Activated naive CD4-positive, alpha-beta T cell treated with anti-CD3 and anti-CD28 coated beads, Interleukin-2, amount 50 U/mL, for 24 hours (primary cell): ENCODE results near the gene SPTBN5.

Experiments
- H3K27ac Mint-ChIP-seq: one replicate; pipeline ENCODE4 v1.8.0; 2021; ENCODE audit warnings: mild to moderate bottlenecking, mixed read lengths
- H3K27me3 Mint-ChIP-seq: one replicate; pipeline ENCODE4 v1.8.0; 2021; ENCODE audit warnings: mixed read lengths
- H3K36me3 Mint-ChIP-seq: one replicate; pipeline ENCODE4 v1.8.0; 2021; ENCODE audit warnings: mixed read lengths
- H3K4me1 Mint-ChIP-seq: one replicate; pipeline ENCODE4 v1.8.0; 2021; ENCODE audit warnings: mixed read lengths
- H3K4me3 Mint-ChIP-seq: one replicate; pipeline ENCODE4 v1.8.0; 2021; ENCODE audit warnings: mild to moderate bottlenecking, mixed read lengths
- H3K9me3 Mint-ChIP-seq: one replicate; pipeline ENCODE4 v1.8.0; 2021; ENCODE audit warnings: mixed read lengths

The SPTBN5 gene

DNA sequence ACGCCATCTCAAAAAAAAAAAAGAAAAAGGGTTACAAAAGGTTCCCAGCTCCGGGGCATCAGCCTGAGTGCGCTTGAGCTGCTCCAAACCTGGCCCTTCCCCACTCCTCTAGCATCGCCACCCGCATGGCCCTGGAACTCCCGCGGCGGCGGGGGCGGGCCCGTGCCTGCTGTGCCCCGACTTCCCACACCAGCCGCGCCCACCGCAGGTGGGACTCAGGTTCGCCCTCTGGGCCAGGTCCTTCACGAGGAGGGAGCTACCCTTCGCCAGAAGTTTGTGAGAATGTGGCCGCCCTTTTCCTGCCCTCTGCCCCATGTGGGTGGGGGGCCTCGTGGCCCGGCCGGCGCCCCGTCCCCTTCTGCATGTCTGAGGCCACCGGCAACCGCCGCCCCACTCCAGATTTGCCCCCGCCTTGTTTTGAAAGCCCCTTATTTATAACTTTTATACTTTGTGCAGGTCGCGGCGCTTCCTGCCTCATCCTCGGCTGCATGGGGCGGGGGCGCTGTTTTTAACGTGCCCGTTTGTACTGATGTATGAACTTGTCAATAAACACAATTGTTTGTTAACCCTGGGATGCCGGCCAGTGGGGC lies 66.5 kb downstream of the SPTBN5 start:
- Mint-ChIP-seq H3K4me1 (peaks cover 30% of the 10 kb centered on the region), H3K27ac (peak overlapping the region; percentile 83), H3K36me3 (no peaks in the 10 kb centered on the region), H3K9me3 (no peaks in the 10 kb centered on the region), H3K27me3 (no peaks in the 10 kb centered on the region), H3K4me3 (peak overlapping the region; percentile 97)

DNA sequence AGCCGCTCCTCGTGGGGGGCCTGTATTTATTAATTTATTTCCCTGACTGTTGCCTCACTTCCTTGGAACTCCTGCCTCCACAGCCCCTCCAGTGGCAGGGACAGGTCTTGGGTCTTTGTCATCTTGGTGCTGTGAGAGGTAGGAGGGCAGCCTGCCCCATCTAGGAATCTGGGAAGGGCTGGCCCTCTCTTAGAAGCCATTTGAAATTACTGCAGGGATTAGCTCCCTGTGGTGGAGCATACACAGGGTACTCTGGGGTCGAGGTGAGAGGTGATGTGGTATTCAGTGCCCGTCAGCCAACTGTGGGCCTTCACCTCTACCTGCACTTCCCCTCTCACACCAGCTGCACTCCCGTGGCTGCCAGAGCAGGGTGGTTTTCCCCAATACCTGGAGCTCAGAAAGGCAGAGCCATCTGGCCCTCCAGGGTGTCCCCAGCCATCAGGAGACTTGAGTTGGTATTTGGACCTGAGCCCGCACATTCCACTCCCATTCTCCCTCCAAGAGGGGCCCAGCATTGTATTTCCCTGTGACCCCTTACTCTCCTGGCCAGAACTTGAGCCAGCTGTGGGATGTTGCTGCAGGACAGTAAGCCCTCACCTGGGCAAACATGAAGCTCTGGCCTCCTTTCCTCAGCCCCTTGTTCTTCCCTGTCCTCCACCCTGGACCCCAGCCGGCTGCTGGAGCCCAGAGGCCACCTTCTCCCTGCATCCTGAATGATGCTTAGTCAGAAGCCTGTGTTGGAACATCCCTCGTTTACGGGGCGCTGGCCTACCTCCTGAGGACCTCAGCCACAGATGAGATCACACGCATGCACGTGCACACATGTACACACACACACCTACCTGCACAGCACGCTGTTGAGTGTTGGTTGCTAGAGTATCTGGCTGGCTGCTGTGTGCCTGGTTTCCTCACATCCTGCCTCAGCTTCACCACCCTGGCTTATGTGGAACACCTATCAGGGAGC lies 68.0 kb downstream of the SPTBN5 start:
- Mint-ChIP-seq H3K27ac (no peak overlapping the region), H3K9me3 (no peaks in the 10 kb centered on the region), H3K4me1 (peaks cover 16% of the 10 kb centered on the region), H3K27me3 (no peaks in the 10 kb centered on the region), H3K4me3 (peak overlapping the region; percentile 82), H3K36me3 (no peaks in the 10 kb centered on the region)

DNA sequence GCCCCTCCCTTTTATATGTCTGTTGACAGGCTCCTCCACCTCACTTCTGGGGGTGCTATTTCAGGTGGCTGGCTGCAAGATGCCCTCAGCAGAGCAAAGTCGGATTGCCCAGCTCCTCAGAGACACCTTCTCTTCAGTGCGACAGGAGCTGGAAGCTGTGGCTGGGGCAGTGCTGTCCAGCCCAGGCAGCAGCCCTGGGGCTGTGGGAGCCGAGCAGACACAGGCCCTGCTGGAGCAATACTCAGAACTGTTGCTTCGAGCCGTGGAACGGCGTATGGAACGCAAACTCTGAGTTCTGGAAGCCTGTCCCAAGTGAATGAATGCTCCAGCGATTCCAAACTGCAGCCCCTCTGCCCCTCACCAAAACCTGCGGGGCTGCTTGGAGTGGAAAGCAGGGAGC lies 68.7 kb downstream of the SPTBN5 start:
- Mint-ChIP-seq H3K4me3 (no peak overlapping the region), H3K9me3 (no peaks in the 10 kb centered on the region), H3K27me3 (no peaks in the 10 kb centered on the region), H3K27ac (no peak overlapping the region), H3K4me1 (peaks cover 16% of the 10 kb centered on the region), H3K36me3 (no peaks in the 10 kb centered on the region)

DNA sequence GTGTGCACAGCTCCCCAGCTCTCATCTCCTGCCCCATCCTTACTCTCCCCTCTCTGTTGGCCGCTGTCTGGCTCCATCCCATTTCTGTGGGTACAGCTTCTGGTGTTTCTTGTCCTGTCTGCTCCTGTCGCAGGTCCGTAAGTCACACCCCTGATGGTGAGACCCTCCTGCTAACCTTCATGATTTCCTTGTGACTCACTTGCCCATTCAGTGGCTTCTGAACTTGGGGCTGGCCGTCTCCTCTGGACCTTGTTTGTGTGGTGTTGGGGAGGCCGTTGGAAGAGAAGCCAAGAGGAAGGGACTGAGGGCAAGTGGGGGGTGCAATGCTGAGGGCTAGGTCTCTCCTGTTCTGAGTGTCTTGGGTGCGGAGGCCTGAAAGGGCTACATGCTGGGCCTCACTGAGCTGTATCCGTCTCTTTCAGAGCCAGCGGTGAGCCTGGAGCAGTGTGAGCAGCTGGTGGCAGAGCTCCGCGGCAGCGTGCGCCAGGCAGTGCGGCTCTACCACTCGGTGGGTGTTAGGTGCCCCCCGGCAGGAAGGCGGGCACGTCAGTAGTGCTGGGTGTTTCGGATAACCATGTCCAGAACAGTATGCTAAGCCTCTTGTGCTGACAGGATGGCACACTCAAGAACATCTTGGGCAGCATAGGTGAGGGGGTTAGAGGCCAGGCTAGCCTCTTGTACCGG lies 69.6 kb downstream of the SPTBN5 start:
- Mint-ChIP-seq H3K4me1 (peaks cover 13% of the 10 kb centered on the region), H3K36me3 (peaks cover 3% of the 10 kb centered on the region), H3K9me3 (no peaks in the 10 kb centered on the region), H3K27me3 (no peaks in the 10 kb centered on the region), H3K27ac (no peak overlapping the region), H3K4me3 (no peak overlapping the region)

DNA sequence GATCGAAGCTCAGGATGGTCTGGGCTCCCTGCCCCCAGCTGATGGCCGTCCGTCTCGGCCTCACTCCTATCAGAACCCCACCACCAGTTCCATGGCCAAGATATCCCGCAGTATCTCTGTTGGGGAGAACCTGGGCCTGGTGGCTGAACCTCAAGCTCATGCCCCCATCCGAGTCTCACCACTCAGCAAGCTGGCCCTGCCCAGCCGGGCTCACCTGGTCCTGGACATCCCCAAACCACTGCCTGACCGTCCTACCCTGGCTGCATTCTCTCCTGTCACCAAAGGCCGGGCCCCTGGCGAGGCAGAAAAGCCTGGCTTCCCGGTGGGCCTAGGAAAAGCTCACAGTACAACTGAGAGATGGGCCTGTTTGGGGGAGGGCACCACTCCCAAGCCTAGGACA lies 70.4 kb downstream of the SPTBN5 start:
- Mint-ChIP-seq H3K36me3 (peaks cover 3% of the 10 kb centered on the region), H3K4me3 (no peak overlapping the region), H3K9me3 (no peaks in the 10 kb centered on the region), H3K4me1 (peaks cover 6% of the 10 kb centered on the region), H3K27ac (no peak overlapping the region), H3K27me3 (no peaks in the 10 kb centered on the region)

DNA sequence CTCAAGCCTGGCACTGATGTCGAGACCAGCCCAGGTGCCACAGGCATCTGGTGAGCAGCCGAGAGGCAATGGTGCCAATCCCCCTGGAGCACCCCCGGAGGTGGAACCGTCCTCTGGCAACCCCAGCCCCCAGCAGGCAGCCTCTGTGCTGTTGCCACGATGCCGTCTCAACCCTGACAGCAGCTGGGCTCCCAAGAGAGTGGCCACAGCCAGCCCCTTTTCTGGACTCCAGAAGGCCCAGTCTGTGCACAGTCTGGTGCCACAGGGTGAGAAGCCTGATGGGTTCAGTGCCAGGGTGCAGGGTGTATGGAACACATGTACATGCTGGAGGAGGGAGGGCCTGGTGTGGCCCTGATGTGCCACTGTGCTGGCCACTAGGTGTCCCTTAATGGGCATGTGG lies 70.9 kb downstream of the SPTBN5 start:
- Mint-ChIP-seq H3K4me1 (peaks cover 4% of the 10 kb centered on the region), H3K4me3 (no peak overlapping the region), H3K27me3 (no peaks in the 10 kb centered on the region), H3K36me3 (peaks cover 3% of the 10 kb centered on the region), H3K9me3 (no peaks in the 10 kb centered on the region), H3K27ac (no peak overlapping the region)

DNA sequence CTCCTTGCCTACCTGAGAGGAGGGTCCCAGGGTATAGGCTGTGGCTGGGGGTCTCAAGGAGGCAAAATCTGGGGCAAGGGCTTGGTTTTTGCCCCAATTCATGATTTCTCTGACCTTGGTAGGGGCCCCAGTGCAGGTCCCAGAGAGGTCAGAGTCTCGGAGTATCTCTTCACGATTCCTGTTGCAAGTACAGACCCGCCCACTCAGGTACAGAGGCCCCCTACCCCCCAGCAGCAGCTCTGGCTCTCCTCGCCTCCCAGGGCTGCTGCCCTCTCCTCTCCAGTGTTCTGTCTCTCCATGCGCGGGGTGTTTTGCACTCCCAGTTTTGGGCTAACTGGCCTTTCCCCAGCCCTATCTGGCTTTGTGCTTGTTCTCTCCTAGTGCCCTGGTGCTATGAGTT lies 71.4 kb downstream of the SPTBN5 start:
- Mint-ChIP-seq H3K4me3 (no peak overlapping the region), H3K36me3 (peaks cover 3% of the 10 kb centered on the region), H3K27ac (no peak overlapping the region)

DNA sequence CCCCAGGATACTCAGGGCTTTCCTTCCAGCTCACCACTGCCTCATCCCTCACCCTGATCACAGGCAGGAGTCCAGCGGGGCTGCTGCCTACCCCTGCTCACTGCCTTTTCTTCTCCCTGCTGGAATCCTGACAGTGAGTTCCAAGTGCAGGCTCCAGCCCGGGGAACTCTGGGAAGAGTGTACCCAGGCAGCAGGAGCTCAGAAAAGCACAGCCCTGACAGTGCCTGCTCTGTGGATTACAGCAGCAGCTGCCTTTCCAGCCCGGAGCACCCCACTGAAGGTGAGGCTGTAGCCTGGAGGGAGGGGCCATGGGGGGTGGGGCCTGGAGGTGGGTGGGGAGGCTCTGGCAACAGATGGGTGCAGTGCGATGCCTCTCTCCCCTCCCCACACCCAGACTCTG lies 72.0 kb downstream of the SPTBN5 start:
- no peak overlapping the region for H3K27ac Mint-ChIP-seq
- H3K27me3 Mint-ChIP-seq = no peaks in the 10 kb centered on the region
- H3K4me1 Mint-ChIP-seq = peaks cover 4% of the 10 kb centered on the region
- no peak overlapping the region for H3K4me3 Mint-ChIP-seq
- no peaks in the 10 kb centered on the region for H3K9me3 Mint-ChIP-seq
- H3K36me3 Mint-ChIP-seq = peaks cover 3% of the 10 kb centered on the region

More for the DNA sequence above, 71.4 kb downstream of the SPTBN5 start:
- no peaks in the 10 kb centered on the region for H3K27me3 Mint-ChIP-seq
- H3K9me3 Mint-ChIP-seq = no peaks in the 10 kb centered on the region
- peaks cover 4% of the 10 kb centered on the region for H3K4me1 Mint-ChIP-seq

DNA sequence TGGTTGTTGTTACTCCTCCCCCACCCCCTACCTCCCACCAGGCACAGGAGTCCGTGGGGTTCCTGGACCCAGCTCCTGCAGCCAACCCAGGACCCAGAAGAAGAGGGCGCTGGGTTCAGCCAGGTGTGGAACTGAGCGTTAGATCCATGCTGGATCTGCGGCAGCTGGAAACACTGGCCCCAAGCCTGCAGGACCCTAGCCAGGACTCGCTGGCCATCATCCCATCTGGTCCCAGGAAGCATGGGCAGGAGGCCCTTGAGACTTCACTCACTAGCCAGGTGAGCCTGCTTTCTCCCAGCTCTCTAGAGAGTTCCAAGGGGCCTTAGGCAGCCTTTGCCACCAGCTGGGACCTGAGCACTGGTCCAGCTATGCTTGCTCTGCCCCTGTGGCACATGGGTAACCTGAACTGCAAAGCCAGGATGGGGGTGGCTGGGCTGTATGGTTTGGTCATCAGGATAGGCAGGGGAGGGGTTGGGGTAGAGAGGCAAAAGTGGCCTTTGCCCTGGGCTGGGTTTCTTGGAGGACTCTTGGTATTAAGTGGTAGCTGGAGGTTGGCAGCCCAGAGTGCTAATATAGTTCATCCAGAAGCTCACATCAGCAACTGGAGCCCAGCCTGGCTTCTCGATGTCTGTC lies 72.9 kb downstream of the SPTBN5 start:
- Mint-ChIP-seq H3K27me3 (no peaks in the 10 kb centered on the region), H3K27ac (no peak overlapping the region), H3K36me3 (peaks cover 6% of the 10 kb centered on the region), H3K9me3 (no peaks in the 10 kb centered on the region), H3K4me3 (no peak overlapping the region), H3K4me1 (no peaks in the 10 kb centered on the region)

DNA sequence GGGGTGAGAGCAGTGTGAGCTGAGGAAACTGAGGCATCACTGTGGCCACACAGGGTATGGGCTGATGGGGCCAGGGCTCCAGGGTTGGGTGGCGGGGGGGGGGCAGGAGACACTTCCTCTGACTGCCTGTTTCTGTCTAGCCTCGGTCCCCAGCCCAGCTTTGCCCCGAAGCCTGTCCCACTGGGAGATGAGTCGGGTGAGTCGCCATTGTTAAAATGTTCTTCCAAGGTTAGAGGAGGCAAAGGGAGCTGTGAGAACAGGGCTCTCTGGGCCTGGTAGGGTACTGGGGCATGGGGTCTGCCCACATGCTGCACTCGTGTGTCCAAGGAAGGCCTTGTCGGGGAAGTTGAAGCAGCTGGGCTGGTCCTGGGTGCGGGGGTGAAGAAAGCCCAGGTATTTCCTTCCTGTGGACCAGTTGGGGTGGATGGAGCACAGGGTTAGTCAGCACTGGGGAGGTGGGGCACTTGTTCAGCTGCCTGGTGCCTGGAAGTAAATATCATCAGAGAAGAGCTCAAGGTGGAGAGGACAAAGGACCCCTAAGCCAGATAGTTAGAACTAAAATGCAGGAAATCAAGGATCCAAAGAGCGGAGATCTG lies 74.3 kb downstream of the SPTBN5 start:
- no peak overlapping the region for H3K4me3 Mint-ChIP-seq
- no peak overlapping the region for H3K27ac Mint-ChIP-seq
- H3K4me1 Mint-ChIP-seq = no peaks in the 10 kb centered on the region
- H3K27me3 Mint-ChIP-seq = no peaks in the 10 kb centered on the region
- no peaks in the 10 kb centered on the region for H3K9me3 Mint-ChIP-seq
- H3K36me3 Mint-ChIP-seq = peaks cover 7% of the 10 kb centered on the region

DNA sequence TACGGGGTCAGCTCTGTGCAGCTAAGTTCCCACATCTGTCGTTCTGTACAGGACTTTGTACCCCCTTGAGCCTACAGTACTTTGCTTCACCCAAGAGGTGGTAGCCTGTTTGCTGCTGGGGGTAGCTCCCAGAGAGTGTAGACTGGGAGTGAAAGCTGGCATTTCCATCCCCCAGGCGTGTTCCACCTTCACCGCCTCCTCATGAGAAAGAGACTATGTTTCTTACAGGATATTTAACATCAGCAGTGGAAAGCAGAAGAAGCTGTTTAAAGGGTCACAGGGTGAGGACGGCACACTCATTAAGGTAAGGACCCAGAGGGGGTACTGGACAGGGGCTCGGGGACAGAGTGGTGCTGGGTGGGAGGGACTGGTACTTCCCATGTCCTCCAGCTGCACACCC lies 76.1 kb downstream of the SPTBN5 start:
- H3K27me3 Mint-ChIP-seq = no peaks in the 10 kb centered on the region

DNA sequence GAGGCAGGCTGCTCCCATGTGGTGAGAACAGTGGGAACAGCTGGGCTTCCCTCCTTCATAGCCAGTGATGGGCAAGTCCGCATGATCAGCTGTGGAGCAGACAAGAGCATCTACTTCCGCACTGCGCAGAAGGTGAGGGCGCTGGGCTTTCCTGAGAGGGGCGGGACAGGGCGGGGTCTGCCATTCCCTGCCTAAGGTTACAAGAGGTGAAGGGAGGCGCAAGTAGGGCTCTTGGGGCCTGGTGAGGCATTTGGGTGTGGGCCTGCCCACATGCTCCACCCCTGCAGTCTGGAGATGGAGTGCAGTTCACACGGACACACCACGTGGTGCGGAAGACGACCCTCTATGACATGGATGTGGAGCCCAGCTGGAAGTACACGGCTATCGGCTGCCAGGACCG lies 76.5 kb downstream of the SPTBN5 start:
- peaks cover 9% of the 10 kb centered on the region for H3K36me3 Mint-ChIP-seq
- no peak overlapping the region for H3K27ac Mint-ChIP-seq
- H3K27me3 Mint-ChIP-seq = no peaks in the 10 kb centered on the region
- H3K4me1 Mint-ChIP-seq = no peaks in the 10 kb centered on the region
- no peaks in the 10 kb centered on the region for H3K9me3 Mint-ChIP-seq
- no peak overlapping the region for H3K4me3 Mint-ChIP-seq

More for the DNA sequence above, 76.1 kb downstream of the SPTBN5 start:
- H3K27ac Mint-ChIP-seq = no peak overlapping the region
- H3K36me3 Mint-ChIP-seq = peaks cover 9% of the 10 kb centered on the region
- H3K4me3 Mint-ChIP-seq = no peak overlapping the region
- H3K9me3 Mint-ChIP-seq = no peaks in the 10 kb centered on the region
- H3K4me1 Mint-ChIP-seq = no peaks in the 10 kb centered on the region

DNA sequence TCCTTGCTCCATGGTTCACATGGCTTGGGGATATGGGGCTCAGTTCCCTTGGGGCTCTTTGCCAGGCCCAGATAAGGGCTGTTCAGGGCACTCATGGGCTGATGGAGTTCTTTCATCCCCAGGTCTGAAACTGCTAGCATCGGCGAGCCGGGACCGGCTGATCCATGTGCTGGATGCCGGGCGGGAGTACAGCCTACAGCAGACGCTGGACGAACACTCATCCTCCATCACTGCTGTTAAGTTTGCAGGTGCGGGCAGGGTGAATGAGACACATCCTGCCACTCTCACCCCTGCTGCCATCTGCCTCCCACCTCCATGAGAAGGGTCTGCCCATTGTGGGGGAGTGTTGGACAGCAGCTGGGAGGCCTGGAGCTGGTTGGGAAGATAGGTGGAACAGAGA lies 77.1 kb downstream of the SPTBN5 start:
- Mint-ChIP-seq H3K4me1 (no peaks in the 10 kb centered on the region), H3K27ac (no peak overlapping the region), H3K9me3 (no peaks in the 10 kb centered on the region), H3K36me3 (peaks cover 9% of the 10 kb centered on the region), H3K4me3 (no peak overlapping the region), H3K27me3 (no peaks in the 10 kb centered on the region)

DNA sequence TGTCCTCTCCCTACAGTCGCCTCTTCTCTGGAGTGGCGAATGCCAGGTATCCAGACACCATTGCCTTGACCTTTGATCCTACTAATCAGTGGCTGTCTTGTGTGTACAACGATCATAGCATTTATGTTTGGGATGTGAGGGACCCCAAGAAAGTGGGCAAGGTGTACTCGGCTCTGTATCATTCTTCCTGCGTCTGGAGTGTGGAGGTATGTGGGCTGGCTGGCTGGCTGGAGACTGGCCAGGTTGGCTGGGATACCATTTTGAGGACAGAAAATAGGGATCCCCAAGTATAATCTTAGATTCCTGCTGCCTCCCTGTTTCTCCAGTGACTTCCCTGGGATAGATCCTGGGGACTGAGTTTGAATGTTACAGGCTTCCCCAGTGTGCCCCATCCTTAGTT lies 79.3 kb downstream of the SPTBN5 start:
- H3K9me3 Mint-ChIP-seq = no peaks in the 10 kb centered on the region
- H3K27ac Mint-ChIP-seq = no peak overlapping the region
- H3K4me1 Mint-ChIP-seq = peaks cover 6% of the 10 kb centered on the region
- H3K27me3 Mint-ChIP-seq = no peaks in the 10 kb centered on the region
- peaks cover 6% of the 10 kb centered on the region for H3K36me3 Mint-ChIP-seq
- no peak overlapping the region for H3K4me3 Mint-ChIP-seq

DNA sequence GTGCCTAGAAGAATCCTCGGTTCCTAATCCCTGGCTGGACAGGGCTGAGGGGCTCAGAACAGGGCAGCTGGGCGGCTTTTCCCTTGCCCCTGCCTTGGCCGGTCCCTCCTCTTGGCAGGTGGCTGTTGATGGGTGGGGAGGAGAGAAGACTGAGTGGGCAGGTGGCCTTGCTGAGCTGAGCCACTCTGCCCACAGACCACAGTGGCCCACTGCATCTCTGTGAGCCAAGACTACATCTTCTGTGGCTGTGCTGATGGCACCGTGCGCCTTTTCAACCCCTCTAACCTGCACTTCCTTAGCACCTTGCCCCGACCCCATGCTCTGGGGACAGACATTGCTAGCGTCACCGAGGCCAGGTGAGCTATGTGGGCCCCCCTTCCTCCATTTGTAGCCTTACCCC lies 80.4 kb downstream of the SPTBN5 start:
- no peak overlapping the region for H3K4me3 Mint-ChIP-seq
- no peaks in the 10 kb centered on the region for H3K9me3 Mint-ChIP-seq
- no peaks in the 10 kb centered on the region for H3K27me3 Mint-ChIP-seq
- peaks cover 6% of the 10 kb centered on the region for H3K4me1 Mint-ChIP-seq
- no peak overlapping the region for H3K27ac Mint-ChIP-seq
- peaks cover 6% of the 10 kb centered on the region for H3K36me3 Mint-ChIP-seq
